H1 (cell line): ENCODE data around the gene CENPV. TPM values are rescaled to one million over a fixed set of nuclear protein-coding genes. Genes with fewer than 3 reads are reported as not detected.

Source experiments
- CTCF ChIA-PET: fragments of 300-600 bp; sonication (Branson Sonifier 250); formaldehyde crosslinking; loops from one replicate; lab custom pipeline; 2021; ENCODE audit not compliant: partially characterized antibody; lab: Charles Lee
- POLR2A ChIA-PET: fragments of 300-600 bp; sonication (Branson Sonifier 250); formaldehyde crosslinking; loops from one replicate; lab custom pipeline; 2021; ENCODE audit warnings: inconsistent platforms; ENCODE audit not compliant: partially characterized antibody; lab: Charles Lee
- DNase-seq, 2 experiments: peaks; one replicate each; pipeline versions ENCODE4 v3.0.0 to v3.0.0-alpha.2; 2010 to 2022; ENCODE audit warnings: low spot score in 2 of 2, low read depth in 1 of 2, mixed read lengths in 1 of 2
- FAIRE-seq: peaks from 2 replicates; lab custom pipeline; 2011; peaks lifted over from hg19 to GRCh38; lab: Jason Lieb, UNC
- H2AFZ ChIP-seq: 2 replicates; pipeline ENCODE4 v1.8.1; 2012; ENCODE audit warnings: low read length, inconsistent platforms
- H2AK5ac ChIP-seq: 2 replicates; pipeline ENCODE4 v1.6.1; 2013; ENCODE audit warnings: low read depth, low read length
- H2BK120ac ChIP-seq: replicated peaks from 2 replicates; pipeline ENCODE3; 2013; ENCODE audit warnings: low read depth, low read length, inconsistent platforms
- H2BK12ac ChIP-seq: 2 replicates; pipeline ENCODE4 v1.6.1; 2013; ENCODE audit warnings: low read depth, low read length
- H2BK15ac ChIP-seq: 2 replicates; pipeline ENCODE4 v1.6.1; 2013; ENCODE audit warnings: low read length
- H2BK20ac ChIP-seq: 2 replicates; pipeline ENCODE4 v1.6.1; 2013; ENCODE audit warnings: low read length
- H2BK5ac ChIP-seq: 2 replicates; pipeline ENCODE4 v1.6.1; 2013; ENCODE audit warnings: low read depth, low read length
- H3K14ac ChIP-seq: 2 replicates; pipeline ENCODE4 v1.6.1; 2013; ENCODE audit warnings: inconsistent platforms; ENCODE audit not compliant: insufficient read length
- H3K18ac ChIP-seq: 2 replicates; pipeline ENCODE4 v1.6.1; 2013; ENCODE audit warnings: low read length; ENCODE audit errors: extremely low read depth
- H3K23ac ChIP-seq: 2 replicates; pipeline ENCODE4 v1.6.1; 2013; ENCODE audit warnings: inconsistent platforms; ENCODE audit not compliant: insufficient read length
- H3K23me2 ChIP-seq: 2 replicates; pipeline ENCODE4 v1.6.1; 2013; ENCODE audit warnings: low read depth, low read length
- H3K27ac ChIP-seq: 2 replicates; pipeline ENCODE4 v1.6.1; 2011; ENCODE audit warnings: low read depth, low read length, inconsistent platforms
- H3K27me3 ChIP-seq, 4 experiments: replicated peaks in 1 of 4; 1 replicate in 1 of 4; 2 replicates in 3 of 4; pipeline versions ENCODE4 v1.6.1 to v1.8.1; 2011 to 2013; ENCODE audit warnings: low read length in 3 of 4, mild to moderate bottlenecking in 3 of 4, inconsistent platforms in 2 of 4, mixed read lengths in 2 of 4, moderate library complexity in 1 of 4; ENCODE audit not compliant: control insufficient read depth in 3 of 4, insufficient read depth in 3 of 4; ENCODE audit errors: extremely low read depth in 1 of 4
- H3K36me3 ChIP-seq, 4 experiments: 2 replicates each; pipeline versions ENCODE4 v1.6.1 to v1.8.1; 2011 to 2013; ENCODE audit warnings: mild to moderate bottlenecking in 4 of 4, low read length in 3 of 4, moderate library complexity in 2 of 4, control low read depth in 1 of 4, inconsistent platforms in 1 of 4; ENCODE audit not compliant: insufficient read depth in 4 of 4, control insufficient read depth in 2 of 4
- H3K4ac ChIP-seq: replicated peaks from 2 replicates; pipeline ENCODE3; 2013; ENCODE audit warnings: low read length, low read depth, mixed read lengths, inconsistent platforms; ENCODE audit not compliant: insufficient read length
- H3K4me1 ChIP-seq, 4 experiments: replicated peaks in 1 of 4; 1 replicate in 1 of 4; 2 replicates in 3 of 4; pipeline versions ENCODE4 v1.6.1 to v1.8.1; 2011 to 2013; ENCODE audit warnings: low read length in 3 of 4, inconsistent platforms in 2 of 4, mixed read lengths in 1 of 4; ENCODE audit not compliant: insufficient read depth in 4 of 4, control insufficient read depth in 3 of 4
- H3K4me2 ChIP-seq, 2 experiments: 2 replicates each; pipeline versions ENCODE4 v1.6.1 to v1.8.1; 2011 to 2013; ENCODE audit warnings: low read depth in 2 of 2, low read length in 2 of 2, control low read depth in 1 of 2, inconsistent platforms in 1 of 2, mild to moderate bottlenecking in 1 of 2; ENCODE audit not compliant: insufficient read depth in 1 of 2
- H3K4me3 ChIP-seq, 4 experiments: fragments of 200-600, 300-600 bp in 1 of 4; sonication (generic), shearing (Covaris generic), sonication (Bioruptor Twin) in 1 of 4; 2 replicates each; pipeline versions ENCODE4 v1.5.1 to v1.8.1; 2011 to 2016; ENCODE audit warnings: low read length in 4 of 4, low read depth in 3 of 4, control low read depth in 2 of 4, inconsistent platforms in 2 of 4, mild to moderate bottlenecking in 2 of 4, mixed read lengths in 1 of 4, moderate library complexity in 1 of 4; ENCODE audit not compliant: insufficient read depth in 2 of 4; ENCODE audit errors: extremely low read depth in 1 of 4
- H3K56ac ChIP-seq: replicated peaks from 2 replicates; pipeline ENCODE3; 2013; ENCODE audit warnings: low read depth, mild to moderate bottlenecking, mixed read lengths, low read length, inconsistent platforms; ENCODE audit not compliant: insufficient read length
- H3K79me1 ChIP-seq: 2 replicates; pipeline ENCODE4 v1.6.1; 2013; ENCODE audit warnings: low read depth, low read length, control low read depth
- H3K79me2 ChIP-seq, 2 experiments: 2 replicates each; pipeline versions ENCODE4 v1.6.1 to v1.8.1; 2012 to 2013; ENCODE audit warnings: low read length in 2 of 2, mild to moderate bottlenecking in 2 of 2, inconsistent platforms in 1 of 2; ENCODE audit not compliant: insufficient read depth in 2 of 2, control insufficient read depth in 1 of 2
- H3K9ac ChIP-seq, 4 experiments: replicated peaks in 1 of 4; 1 replicate in 1 of 4; 2 replicates in 3 of 4; pipeline versions ENCODE4 v1.6.1 to v1.8.1; 2011 to 2013; ENCODE audit warnings: low read depth in 3 of 4, low read length in 3 of 4, control low read depth in 2 of 4, mild to moderate bottlenecking in 2 of 4, moderate library complexity in 2 of 4, inconsistent platforms in 1 of 4; ENCODE audit errors: extremely low read depth in 1 of 4
- H3K9me3 ChIP-seq, 2 experiments: 2 replicates each; pipeline versions ENCODE4 v1.6.1 to v1.8.1; 2012 to 2013; ENCODE audit warnings: mild to moderate bottlenecking in 2 of 2, moderate library complexity in 2 of 2, control low read depth in 1 of 2, inconsistent platforms in 1 of 2, low read depth in 1 of 2, low read length in 1 of 2, mixed read lengths in 1 of 2; ENCODE audit not compliant: insufficient read depth in 2 of 2
- H4K20me1 ChIP-seq, 2 experiments: replicated peaks in 1 of 2; 2 replicates each; pipeline versions ENCODE3 to v1.8.1; 2011 to 2013; ENCODE audit warnings: inconsistent platforms in 2 of 2, low read length in 2 of 2, mild to moderate bottlenecking in 1 of 2; ENCODE audit not compliant: insufficient read depth in 2 of 2, control insufficient read depth in 1 of 2
- H4K5ac ChIP-seq: 2 replicates; pipeline ENCODE4 v1.6.1; 2013; ENCODE audit warnings: low read length, low read depth, mixed read lengths, inconsistent platforms; ENCODE audit not compliant: insufficient read length
- H4K8ac ChIP-seq: 2 replicates; pipeline ENCODE4 v1.8.0; 2013; ENCODE audit warnings: mild to moderate bottlenecking, moderate library complexity, low read length, inconsistent platforms; ENCODE audit not compliant: insufficient read depth; ENCODE audit errors: extremely low read depth
- H4K91ac ChIP-seq: replicated peaks from 2 replicates; pipeline ENCODE3; 2013; ENCODE audit warnings: low read length, mixed read lengths, inconsistent platforms; ENCODE audit not compliant: insufficient read length
- EZH2 ChIP-seq: fragments of 200-600 bp; sonication (generic); IDR thresholded peaks from 2 replicates; pipeline ENCODE4 v1.7.1; 2012; ENCODE audit warnings: low read depth, mild to moderate bottlenecking, moderate library complexity, low read length, inconsistent platforms; ENCODE audit not compliant: severe bottlenecking
- JUN ChIP-seq: IDR thresholded peaks from 2 replicates; pipeline ENCODE4 v1.6.1; 2011; ENCODE audit warnings: low read depth, mild to moderate bottlenecking, improper control_type of control experiment, low read length
- PHF8 ChIP-seq: fragments of 200-600 bp; sonication (generic); conservative IDR thresholded peaks from 2 replicates; pipeline ENCODE4 v1.7.1; 2012; ENCODE audit warnings: low read depth, mild to moderate bottlenecking, inconsistent platforms, low read length, moderate library complexity
- POLR2AphosphoS5 ChIP-seq: IDR thresholded peaks from 2 replicates; pipeline ENCODE4 v1.6.1; 2011; ENCODE audit warnings: low read depth, low read length
- RAD21 ChIP-seq, 2 experiments: IDR thresholded peaks in 1 of 2; conservative IDR thresholded peaks in 1 of 2; 2 replicates each; pipeline ENCODE4 v1.6.1; 2011; ENCODE audit warnings: low read depth in 2 of 2, low read length in 2 of 2, improper control_type of control experiment in 1 of 2, inconsistent platforms in 1 of 2, mild to moderate bottlenecking in 1 of 2, moderate library complexity in 1 of 2
- RFX5 ChIP-seq: IDR thresholded peaks from 2 replicates; pipeline ENCODE4 v1.6.1; 2011; ENCODE audit warnings: low read depth, low read length, improper control_type of control experiment, borderline replicate concordance
- RNF2 ChIP-seq: fragments of 200-900, 300-1000 bp; sonication (generic); IDR thresholded peaks from 2 replicates; pipeline ENCODE4 v1.7.1; 2016; ENCODE audit warnings: borderline replicate concordance, low read depth, mild to moderate bottlenecking, antibody characterized with exemption, low read length; ENCODE audit not compliant: poor library complexity, severe bottlenecking; ENCODE audit errors: missing control alignments
- SIRT6 ChIP-seq: IDR thresholded peaks from one replicate; pipeline ENCODE4 v1.7.1; 2012; ENCODE audit warnings: low read length, inconsistent platforms
- SP1 ChIP-seq: IDR thresholded peaks from 2 replicates; pipeline ENCODE4 v1.6.1; 2011; ENCODE audit warnings: low read depth, low read length
- SUZ12 ChIP-seq: fragments of 200-600 bp; sonication (generic); IDR thresholded peaks from 2 replicates; pipeline ENCODE4 v1.6.1; 2012; ENCODE audit warnings: mild to moderate bottlenecking, inconsistent platforms, low read length, moderate library complexity, mixed read lengths
- TCF12 ChIP-seq: IDR thresholded peaks from 2 replicates; pipeline ENCODE4 v1.6.1; 2011; ENCODE audit warnings: low read depth, mild to moderate bottlenecking, low read length
- ZNF274 ChIP-seq: IDR thresholded peaks from 2 replicates; pipeline ENCODE4 v1.7.0; 2012; ENCODE audit warnings: low read length, borderline replicate concordance; ENCODE audit errors: extremely low read depth
- WGBS, 2 experiments: shearing (Covaris generic) in 1 of 2; methylation state at CpG; one replicate each; pipeline versions ENCODE4 v1.1.6 to v1.1.7; 2013 to 2015; ENCODE audit warnings: low lambda C conversion rate in 2 of 2, mixed read lengths in 2 of 2, inconsistent platforms in 1 of 2, low coverage in 1 of 2, missing lambda C conversion rate in 1 of 2; ENCODE audit not compliant: insufficient replicate concordance in 2 of 2, insufficient coverage in 1 of 2, insufficient read length in 1 of 2; ENCODE audit errors: extremely low coverage in 1 of 2, missing lambda C conversion rate in 1 of 2; 5-methylcytosine and 5-hydroxymethylcytosine counted together
- polyA plus RNA-seq, 7 experiments: library from polyadenylated mRNA; depleted of rRNA in 3 of 7; stranded (reverse) in 5 of 7; unstranded in 2 of 7; fragments of >200 nt in 5 of 7; fragments of 200-250 nt in 2 of 7; gene quantifications; 1 replicate in 5 of 7; 2 replicates in 1 of 7; 4 replicates in 1 of 7; pipeline versions ENCODE4 v1.2.1 to v1.2.3, GENCODE V29; 2011 to 2013; ENCODE audit warnings: missing spikeins in 2 of 7, mixed read lengths in 2 of 7
- total RNA-seq: library from RNA; stranded (reverse); fragmentation: NEBNext Ultra II Directional; extraction: Animal tissue kit (Norgen Biotek cat#: 25700); gene quantifications from 2 replicates; pipeline ENCODE4 v1.2.1, GENCODE V29; 2021
- TF ChIP-seq, protein P1 (sequence below): IDR thresholded peaks from 2 replicates; pipeline ENCODE4 v1.6.1; 2011; ENCODE audit warnings: low read length, improper control_type of control experiment

The CENPV gene
- total and polyA plus RNA-seq, 2 of the 8 experiments (the other 6 are each of a cell fraction or from before 2014, with no cell fraction given): 249 to 260 TPM

DNA sequence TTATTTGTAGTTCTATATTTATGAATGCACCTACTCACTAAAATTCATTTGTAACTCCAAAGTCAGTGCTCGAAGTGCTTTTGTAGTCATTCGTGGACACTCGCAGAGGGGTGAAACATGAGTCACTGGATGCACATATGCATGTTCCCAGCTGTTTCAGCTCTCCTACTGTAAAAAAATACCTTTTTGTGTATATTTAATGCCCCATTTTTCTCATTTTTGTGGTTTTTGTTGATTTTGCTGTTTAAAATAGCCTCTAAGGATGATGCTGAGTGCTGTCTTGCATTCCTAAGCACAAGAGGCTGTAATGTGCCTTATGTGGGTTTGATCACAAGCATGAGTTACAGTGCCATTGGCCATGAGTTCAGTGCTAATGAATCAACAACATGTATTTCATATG, 30.6 kb downstream of the CENPV start:
- FAIRE-seq: no peak
- no peak for DNase-seq
- Histone ChIP-seq H3K56ac (no peak overlapping the region), H4K91ac (no peak overlapping the region), H3K23ac (no peak overlapping the region), H2AK5ac (no peak overlapping the region), H4K8ac (no peak overlapping the region), H3K27me3 (no peaks in the 10 kb centered on the region), H4K5ac (no peak overlapping the region), H3K4ac (no peak overlapping the region), H2BK5ac (no peak overlapping the region), H3K18ac (no peak overlapping the region), H2BK12ac (no peak overlapping the region), H3K9ac (no peak overlapping the region), H3K23me2 (no peaks in the 10 kb centered on the region; the same call in 1 of the 2 replicates), H3K36me3 (peaks cover 0 to 9% (median 1%) of the 10 kb centered on the region in 4 experiments; a peak in 5 of 8 replicates), H3K27ac (no peak overlapping the region), H3K79me1 (no peaks in the 10 kb centered on the region), H3K4me3 (no peak overlapping the region), H2BK20ac (no peak overlapping the region), H2BK120ac (no peak overlapping the region), H3K4me2 (no peak overlapping the region), H2BK15ac (no peak overlapping the region), H4K20me1 (peaks cover 0 to 2% of the 10 kb centered on the region in 2 experiments), H3K4me1 (peaks cover 0 to 2% (median 0%) of the 10 kb centered on the region in 4 experiments; a peak in 1 of 7 replicates), H3K79me2 (no peaks in the 10 kb centered on the region), H2AFZ (no peak overlapping the region), H3K9me3 (no peaks in the 10 kb centered on the region), H3K14ac (no peak overlapping the region)
- CTCF ChIA-PET: no interaction called here
- WGBS, 2 experiments: 96% methylated on average over 3 of the region's 3 CpGs; no CpG with 5 or more reads in 1 of the 2 experiments
- POLR2A ChIA-PET: no interaction called here
- no peak for TF ChIP-seq SP1
- no peak for TF ChIP-seq JUN
- no peak for TF ChIP-seq POLR2AphosphoS5
- no peak for TF ChIP-seq PHF8
- TF ChIP-seq SIRT6: no peak
- TF ChIP-seq SUZ12: no peak
- TF ChIP-seq RFX5: no peak
- TF ChIP-seq RAD21 (IDR thresholded peaks at IDR 0.05 in 1 of 2, conservative IDR thresholded peaks at IDR 0.05 in 1 of 2; ENCODE audit: low read depth in 2 of 2, low read length in 2 of 2): no peak
- TF ChIP-seq, protein P1, sequence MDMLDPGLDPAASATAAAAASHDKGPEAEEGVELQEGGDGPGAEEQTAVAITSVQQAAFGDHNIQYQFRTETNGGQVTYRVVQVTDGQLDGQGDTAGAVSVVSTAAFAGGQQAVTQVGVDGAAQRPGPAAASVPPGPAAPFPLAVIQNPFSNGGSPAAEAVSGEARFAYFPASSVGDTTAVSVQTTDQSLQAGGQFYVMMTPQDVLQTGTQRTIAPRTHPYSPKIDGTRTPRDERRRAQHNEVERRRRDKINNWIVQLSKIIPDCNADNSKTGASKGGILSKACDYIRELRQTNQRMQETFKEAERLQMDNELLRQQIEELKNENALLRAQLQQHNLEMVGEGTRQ: no peak
- TF ChIP-seq RNF2: no peak
- TF ChIP-seq TCF12: no peak
- TF ChIP-seq EZH2: no peak
- TF ChIP-seq ZNF274: no peak
